SK-N-MC (cell line): Measurements from ENCODE around the gene TRPV2.

ENCODE experiments used
- EZH2 ChIP-seq: fragments of 200-600 bp; sonication (generic); IDR thresholded peaks from one replicate; pipeline ENCODE4 v1.6.1; 2017; ENCODE audit warnings: antibody characterized with exemption
- FOXP2 ChIP-seq: optimal IDR thresholded peaks from 2 replicates; pipeline ENCODE3; 2011; ENCODE audit warnings: mild to moderate bottlenecking, moderate library complexity; ENCODE audit not compliant: insufficient read depth; ENCODE audit errors: extremely low read length, control extremely low read depth
- POLR2AphosphoS5 ChIP-seq: IDR thresholded peaks from 2 replicates; pipeline ENCODE4 v1.6.1; 2012; ENCODE audit warnings: mild to moderate bottlenecking, low read depth, low read length, borderline replicate concordance

GRCh38 chr17:16479264-16479663 is 63.9 kb downstream of the TRPV2 start:
- TF ChIP-seq EZH2 = no peak
- TF ChIP-seq FOXP2 = no peak
- TF ChIP-seq POLR2AphosphoS5 = no peak
